ENCODE results near the gene MCC. TPM values are rescaled to one million over a fixed set of nuclear protein-coding genes. Genes with fewer than 3 reads are reported as not detected.

Gene MCC
- total and polyA plus RNA-seq, 4 donors, result 9.0 to 47.3 (median 14.7) TPM

DNA sequence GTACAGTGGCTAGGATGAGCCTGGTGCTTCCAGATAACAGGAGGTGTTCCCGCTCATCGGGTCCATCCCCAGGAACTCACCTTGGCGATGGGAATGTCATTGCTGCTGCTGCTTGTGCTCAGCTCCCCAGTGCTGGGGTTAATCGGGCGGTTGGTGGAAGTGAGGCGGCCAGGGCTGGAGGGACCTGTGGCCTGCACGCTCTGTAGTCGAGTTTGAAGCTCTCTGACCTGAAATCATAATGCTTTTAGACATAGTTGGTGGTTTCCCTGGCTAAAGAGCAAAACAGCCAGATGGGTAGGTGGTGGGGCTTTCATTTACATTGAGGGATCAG, 403.2 kb downstream of the MCC start:
- peaks cover 4 to 32% (median 7%) of the 10 kb centered on the region in 4 donors for H3K4me1 ChIP-seq (ENCODE audit: control insufficient read depth in 4 of 4, insufficient read depth in 4 of 4, low read length in 3 of 4)
- no peak overlapping the region for H3K27ac ChIP-seq (ENCODE audit: low read depth in 1 of 2, low read length in 2 of 2)
- no peak overlapping the region for H3K4me3 ChIP-seq (ENCODE audit: low read depth in 1 of 3, low read length in 3 of 3)
- H3K9me3 ChIP-seq (ENCODE audit: control insufficient read depth in 4 of 4, low read length in 3 of 4), result no peaks in the 10 kb centered on the region
- no peaks in the 10 kb centered on the region for H3K27me3 ChIP-seq (ENCODE audit: control insufficient read depth in 4 of 4, insufficient read depth in 4 of 4, low read length in 3 of 4)
- 94% methylated on average over 8 of the region's 8 CpGs for WGBS
- no peak for DNase-seq (ENCODE audit: low spot score)
- TF ChIP-seq FOXA1 (IDR thresholded peaks at IDR 0.05) (no peak), HNF4A (conservative IDR thresholded peaks at IDR 0.05) (no peak), FOXA2 (IDR thresholded peaks at IDR 0.05) (no peak), TAF1 (conservative IDR thresholded peaks at IDR 0.05) (no peak), JUND (IDR thresholded peaks at IDR 0.05) (no peak), EGR1 (IDR thresholded peaks at IDR 0.05; ENCODE audit: low read depth in 2 of 2) (no peak), HNF4G (IDR thresholded peaks at IDR 0.05) (no peak), SP1 (IDR thresholded peaks at IDR 0.05) (no peak), RXRA (IDR thresholded peaks at IDR 0.05) (no peak)
- TF ChIP-seq, protein P1, sequence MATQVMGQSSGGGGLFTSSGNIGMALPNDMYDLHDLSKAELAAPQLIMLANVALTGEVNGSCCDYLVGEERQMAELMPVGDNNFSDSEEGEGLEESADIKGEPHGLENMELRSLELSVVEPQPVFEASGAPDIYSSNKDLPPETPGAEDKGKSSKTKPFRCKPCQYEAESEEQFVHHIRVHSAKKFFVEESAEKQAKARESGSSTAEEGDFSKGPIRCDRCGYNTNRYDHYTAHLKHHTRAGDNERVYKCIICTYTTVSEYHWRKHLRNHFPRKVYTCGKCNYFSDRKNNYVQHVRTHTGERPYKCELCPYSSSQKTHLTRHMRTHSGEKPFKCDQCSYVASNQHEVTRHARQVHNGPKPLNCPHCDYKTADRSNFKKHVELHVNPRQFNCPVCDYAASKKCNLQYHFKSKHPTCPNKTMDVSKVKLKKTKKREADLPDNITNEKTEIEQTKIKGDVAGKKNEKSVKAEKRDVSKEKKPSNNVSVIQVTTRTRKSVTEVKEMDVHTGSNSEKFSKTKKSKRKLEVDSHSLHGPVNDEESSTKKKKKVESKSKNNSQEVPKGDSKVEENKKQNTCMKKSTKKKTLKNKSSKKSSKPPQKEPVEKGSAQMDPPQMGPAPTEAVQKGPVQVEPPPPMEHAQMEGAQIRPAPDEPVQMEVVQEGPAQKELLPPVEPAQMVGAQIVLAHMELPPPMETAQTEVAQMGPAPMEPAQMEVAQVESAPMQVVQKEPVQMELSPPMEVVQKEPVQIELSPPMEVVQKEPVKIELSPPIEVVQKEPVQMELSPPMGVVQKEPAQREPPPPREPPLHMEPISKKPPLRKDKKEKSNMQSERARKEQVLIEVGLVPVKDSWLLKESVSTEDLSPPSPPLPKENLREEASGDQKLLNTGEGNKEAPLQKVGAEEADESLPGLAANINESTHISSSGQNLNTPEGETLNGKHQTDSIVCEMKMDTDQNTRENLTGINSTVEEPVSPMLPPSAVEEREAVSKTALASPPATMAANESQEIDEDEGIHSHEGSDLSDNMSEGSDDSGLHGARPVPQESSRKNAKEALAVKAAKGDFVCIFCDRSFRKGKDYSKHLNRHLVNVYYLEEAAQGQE (IDR thresholded peaks at IDR 0.05), result no peak
- TF ChIP-seq, protein P2, sequence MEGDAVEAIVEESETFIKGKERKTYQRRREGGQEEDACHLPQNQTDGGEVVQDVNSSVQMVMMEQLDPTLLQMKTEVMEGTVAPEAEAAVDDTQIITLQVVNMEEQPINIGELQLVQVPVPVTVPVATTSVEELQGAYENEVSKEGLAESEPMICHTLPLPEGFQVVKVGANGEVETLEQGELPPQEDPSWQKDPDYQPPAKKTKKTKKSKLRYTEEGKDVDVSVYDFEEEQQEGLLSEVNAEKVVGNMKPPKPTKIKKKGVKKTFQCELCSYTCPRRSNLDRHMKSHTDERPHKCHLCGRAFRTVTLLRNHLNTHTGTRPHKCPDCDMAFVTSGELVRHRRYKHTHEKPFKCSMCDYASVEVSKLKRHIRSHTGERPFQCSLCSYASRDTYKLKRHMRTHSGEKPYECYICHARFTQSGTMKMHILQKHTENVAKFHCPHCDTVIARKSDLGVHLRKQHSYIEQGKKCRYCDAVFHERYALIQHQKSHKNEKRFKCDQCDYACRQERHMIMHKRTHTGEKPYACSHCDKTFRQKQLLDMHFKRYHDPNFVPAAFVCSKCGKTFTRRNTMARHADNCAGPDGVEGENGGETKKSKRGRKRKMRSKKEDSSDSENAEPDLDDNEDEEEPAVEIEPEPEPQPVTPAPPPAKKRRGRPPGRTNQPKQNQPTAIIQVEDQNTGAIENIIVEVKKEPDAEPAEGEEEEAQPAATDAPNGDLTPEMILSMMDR (IDR thresholded peaks at IDR 0.05; ENCODE audit: low read depth, low read length, missing input control), result no peak
- TF ChIP-seq, protein P3, sequence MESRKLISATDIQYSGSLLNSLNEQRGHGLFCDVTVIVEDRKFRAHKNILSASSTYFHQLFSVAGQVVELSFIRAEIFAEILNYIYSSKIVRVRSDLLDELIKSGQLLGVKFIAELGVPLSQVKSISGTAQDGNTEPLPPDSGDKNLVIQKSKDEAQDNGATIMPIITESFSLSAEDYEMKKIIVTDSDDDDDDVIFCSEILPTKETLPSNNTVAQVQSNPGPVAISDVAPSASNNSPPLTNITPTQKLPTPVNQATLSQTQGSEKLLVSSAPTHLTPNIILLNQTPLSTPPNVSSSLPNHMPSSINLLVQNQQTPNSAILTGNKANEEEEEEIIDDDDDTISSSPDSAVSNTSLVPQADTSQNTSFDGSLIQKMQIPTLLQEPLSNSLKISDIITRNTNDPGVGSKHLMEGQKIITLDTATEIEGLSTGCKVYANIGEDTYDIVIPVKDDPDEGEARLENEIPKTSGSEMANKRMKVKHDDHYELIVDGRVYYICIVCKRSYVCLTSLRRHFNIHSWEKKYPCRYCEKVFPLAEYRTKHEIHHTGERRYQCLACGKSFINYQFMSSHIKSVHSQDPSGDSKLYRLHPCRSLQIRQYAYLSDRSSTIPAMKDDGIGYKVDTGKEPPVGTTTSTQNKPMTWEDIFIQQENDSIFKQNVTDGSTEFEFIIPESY (IDR thresholded peaks at IDR 0.05), result no peak
- peaks cover 11 to 33% (median 24%) of the 10 kb centered on the region in 4 donors for H3K36me3 ChIP-seq (ENCODE audit: control insufficient read depth in 4 of 4, insufficient read depth in 3 of 4, low read depth in 1 of 4, low read length in 3 of 4)
- H3K9ac ChIP-seq (ENCODE audit: low read depth in 1 of 2, low read length in 2 of 2), result no peak overlapping the region

DNA sequence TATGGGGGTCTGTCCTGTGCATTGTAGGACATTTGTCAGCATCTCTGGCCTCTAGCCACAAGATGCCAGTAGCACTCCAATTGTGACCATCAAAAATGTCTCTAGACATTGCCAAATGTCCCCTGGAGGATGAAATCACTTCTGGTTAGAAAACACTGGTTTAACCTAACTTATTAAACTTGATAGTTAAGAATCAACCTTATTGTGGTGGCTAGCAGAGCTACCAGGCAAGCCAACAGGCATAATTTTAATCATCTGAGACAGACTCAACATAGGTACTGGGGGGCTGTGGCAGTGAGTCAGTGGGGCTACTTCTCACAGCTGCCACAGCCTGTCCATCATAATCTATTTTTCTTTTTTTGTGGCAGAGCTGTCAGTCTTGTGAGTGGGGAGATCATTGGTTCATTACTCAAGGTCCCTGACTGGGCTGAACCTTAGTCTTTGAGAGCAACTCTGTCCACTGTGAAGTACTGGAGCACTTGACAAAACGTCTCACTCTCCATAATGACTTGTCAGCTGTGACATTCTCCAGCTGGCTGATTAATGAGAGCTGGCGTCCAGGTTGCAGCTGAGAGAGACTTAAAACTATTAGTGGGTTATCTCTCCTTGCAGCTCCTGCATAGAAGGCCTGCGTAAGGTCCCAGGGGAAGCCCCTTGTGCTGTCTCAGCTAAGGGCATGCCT, 403.7 kb downstream of the MCC start:
- DNase-seq (ENCODE audit: low spot score), result no peak
- Histone ChIP-seq H3K36me3 (ENCODE audit: control insufficient read depth in 4 of 4, insufficient read depth in 3 of 4, low read depth in 1 of 4, low read length in 3 of 4) (peaks cover 11 to 33% (median 24%) of the 10 kb centered on the region in 4 donors), H3K9me3 (ENCODE audit: control insufficient read depth in 4 of 4, low read length in 3 of 4) (no peaks in the 10 kb centered on the region), H3K4me3 (ENCODE audit: low read depth in 1 of 3, low read length in 3 of 3) (no peak overlapping the region), H3K27me3 (ENCODE audit: control insufficient read depth in 4 of 4, insufficient read depth in 4 of 4, low read length in 3 of 4) (no peaks in the 10 kb centered on the region), H3K9ac (ENCODE audit: low read depth in 1 of 2, low read length in 2 of 2) (no peak overlapping the region), H3K4me1 (ENCODE audit: control insufficient read depth in 4 of 4, insufficient read depth in 4 of 4, low read length in 3 of 4) (peaks cover 2 to 28% (median 6%) of the 10 kb centered on the region in 4 donors), H3K27ac (ENCODE audit: low read depth in 1 of 2, low read length in 2 of 2) (no peak overlapping the region)
- 72% methylated on average over 3 of the region's 3 CpGs for WGBS
- TF ChIP-seq RAD21 (IDR thresholded peaks at IDR 0.05) (peak in 1 of 2 donors; percentile 10), RXRA (IDR thresholded peaks at IDR 0.05) (no peak)

All from liver (tissue), 9 donors.